SU-DHL-6 (cell line): Measurements from ENCODE around the gene TLR7.

Experiments used
- H2AFZ ChIP-seq: fragments of 200-600 bp; sonication (generic); 2 replicates; pipeline ENCODE4 v1.6.1; 2014; ENCODE audit warnings: low read depth, mild to moderate bottlenecking, moderate library complexity, mixed read lengths, antibody characterized with exemption, low read length; ENCODE audit not compliant: severe bottlenecking
- H3F3A ChIP-seq: fragments of 200-600 bp; shearing (Covaris generic); 2 replicates; pipeline ENCODE4 v1.6.0; 2016; ENCODE audit warnings: antibody characterized with exemption, mild to moderate bottlenecking; ENCODE audit not compliant: insufficient read depth
- H3K27ac ChIP-seq: fragments of 200-600 bp; sonication (generic); 2 replicates; pipeline ENCODE4 v1.5.1; 2016; ENCODE audit warnings: low read depth, mild to moderate bottlenecking, low read length, moderate library complexity, mixed read lengths
- H3K27me3 ChIP-seq: fragments of 200-600 bp; sonication (generic), shearing (Covaris generic); 2 replicates; pipeline ENCODE4 v1.6.0; 2014; ENCODE audit warnings: mild to moderate bottlenecking, low read length
- H3K36me3 ChIP-seq: fragments of 200-600 bp; sonication (generic); 2 replicates; pipeline ENCODE4 v1.6.1; 2014; ENCODE audit warnings: mild to moderate bottlenecking, low read length, mixed read lengths
- H3K4me2 ChIP-seq: fragments of 300-600, 200-600 bp; shearing (Covaris generic), sonication (generic); 2 replicates; pipeline ENCODE4 v1.6.0; 2014; ENCODE audit warnings: low read length, low read depth, mild to moderate bottlenecking; ENCODE audit not compliant: poor library complexity, severe bottlenecking
- H3K4me3 ChIP-seq: fragments of 200-600 bp; sonication (generic); 2 replicates; pipeline ENCODE4 v1.5.1; 2014; ENCODE audit warnings: antibody characterized with exemption, low read length, mild to moderate bottlenecking, mixed read lengths; ENCODE audit not compliant: insufficient read depth, poor library complexity, severe bottlenecking
- H3K79me2 ChIP-seq: fragments of 200-600 bp; sonication (generic); 2 replicates; pipeline ENCODE4 v1.6.1; 2014; ENCODE audit warnings: mild to moderate bottlenecking, low read length, moderate library complexity; ENCODE audit not compliant: insufficient read depth
- H3K9ac ChIP-seq: fragments of 200-600 bp; sonication (generic); 2 replicates; pipeline ENCODE4 v1.7.0; 2014; ENCODE audit warnings: mild to moderate bottlenecking, low read length
- H3K9me2 ChIP-seq: fragments of 200-600 bp; sonication (generic); replicated peaks from 2 replicates; pipeline ENCODE4 v1.6.1; 2014; ENCODE audit warnings: low read length; ENCODE audit not compliant: insufficient read depth
- H3K9me3 ChIP-seq: fragments of 200-600 bp; sonication (generic); 2 replicates; pipeline ENCODE4 v1.6.1; 2014; ENCODE audit warnings: low read length, mixed read lengths; ENCODE audit not compliant: insufficient read depth
- H4K20me1 ChIP-seq: fragments of 200-600 bp; sonication (generic); 2 replicates; pipeline ENCODE4 v1.6.1; 2014; ENCODE audit warnings: low read depth, mild to moderate bottlenecking, antibody characterized with exemption, low read length, moderate library complexity, mixed read lengths
- EZH2phosphoT487 ChIP-seq: fragments of 200-600 bp; sonication (generic), shearing (Covaris generic); conservative IDR thresholded peaks from 2 replicates; pipeline ENCODE4 v1.6.1; 2018; ENCODE audit warnings: mild to moderate bottlenecking, antibody characterized with exemption, low read length, moderate library complexity, mixed read lengths
- TF ChIP-seq, protein P1 (sequence below): fragments of 200-600 bp; sonication (generic); IDR thresholded peaks from one replicate; pipeline ENCODE4 v1.5.1; 2017; ENCODE audit warnings: antibody characterized with exemption, mild to moderate bottlenecking, low read length, moderate library complexity; ENCODE audit not compliant: insufficient read depth, poor library complexity, severe bottlenecking

TLR7 gene

GRCh38 chrX:12921886-12922598, 55.2 kb downstream of the TLR7 start:
- TF ChIP-seq, protein P1, sequence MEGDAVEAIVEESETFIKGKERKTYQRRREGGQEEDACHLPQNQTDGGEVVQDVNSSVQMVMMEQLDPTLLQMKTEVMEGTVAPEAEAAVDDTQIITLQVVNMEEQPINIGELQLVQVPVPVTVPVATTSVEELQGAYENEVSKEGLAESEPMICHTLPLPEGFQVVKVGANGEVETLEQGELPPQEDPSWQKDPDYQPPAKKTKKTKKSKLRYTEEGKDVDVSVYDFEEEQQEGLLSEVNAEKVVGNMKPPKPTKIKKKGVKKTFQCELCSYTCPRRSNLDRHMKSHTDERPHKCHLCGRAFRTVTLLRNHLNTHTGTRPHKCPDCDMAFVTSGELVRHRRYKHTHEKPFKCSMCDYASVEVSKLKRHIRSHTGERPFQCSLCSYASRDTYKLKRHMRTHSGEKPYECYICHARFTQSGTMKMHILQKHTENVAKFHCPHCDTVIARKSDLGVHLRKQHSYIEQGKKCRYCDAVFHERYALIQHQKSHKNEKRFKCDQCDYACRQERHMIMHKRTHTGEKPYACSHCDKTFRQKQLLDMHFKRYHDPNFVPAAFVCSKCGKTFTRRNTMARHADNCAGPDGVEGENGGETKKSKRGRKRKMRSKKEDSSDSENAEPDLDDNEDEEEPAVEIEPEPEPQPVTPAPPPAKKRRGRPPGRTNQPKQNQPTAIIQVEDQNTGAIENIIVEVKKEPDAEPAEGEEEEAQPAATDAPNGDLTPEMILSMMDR = no peak
- TF ChIP-seq EZH2phosphoT487 = no peak
- no peak overlapping the region for H3K9ac ChIP-seq
- H3K27ac ChIP-seq = no peak overlapping the region
- no peaks in the 10 kb centered on the region for H3K36me3 ChIP-seq
- no peaks in the 10 kb centered on the region for H3K9me2 ChIP-seq
- H3K27me3 ChIP-seq = no peaks in the 10 kb centered on the region
- no peak overlapping the region for H3K4me3 ChIP-seq
- no peaks in the 10 kb centered on the region for H4K20me1 ChIP-seq
- no peak overlapping the region for H2AFZ ChIP-seq
- no peaks in the 10 kb centered on the region for H3F3A ChIP-seq
- H3K4me2 ChIP-seq = no peak overlapping the region
- H3K79me2 ChIP-seq = no peaks in the 10 kb centered on the region
- no peaks in the 10 kb centered on the region for H3K9me3 ChIP-seq

DNA sequence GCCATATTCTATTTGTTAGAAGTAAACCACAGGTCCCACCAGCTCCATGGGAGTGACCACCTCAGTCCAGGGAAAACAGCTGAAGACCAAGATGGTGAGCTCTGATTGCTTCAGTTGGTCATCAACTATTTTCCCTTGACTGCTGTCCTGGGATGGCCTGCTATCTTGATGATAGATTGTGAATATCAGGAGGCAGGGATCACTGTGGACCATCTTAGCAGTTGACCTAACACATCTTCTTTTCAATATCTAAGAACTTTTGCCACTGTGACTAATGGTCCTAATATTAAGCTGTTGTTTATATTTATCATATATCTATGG, 55.7 kb downstream of the TLR7 start:
- H3K27me3 ChIP-seq = no peaks in the 10 kb centered on the region
- H3K4me3 ChIP-seq = no peak overlapping the region
- H3K9me3 ChIP-seq = no peaks in the 10 kb centered on the region
- H3K9ac ChIP-seq = no peak overlapping the region
- H3K36me3 ChIP-seq = no peaks in the 10 kb centered on the region
- H3K79me2 ChIP-seq = no peaks in the 10 kb centered on the region
- H4K20me1 ChIP-seq = no peaks in the 10 kb centered on the region
- TF ChIP-seq, protein P1 = no peak
- no peak for TF ChIP-seq EZH2phosphoT487
- no peaks in the 10 kb centered on the region for H3F3A ChIP-seq
- no peak overlapping the region for H2AFZ ChIP-seq
- no peaks in the 10 kb centered on the region for H3K9me2 ChIP-seq
- no peak overlapping the region for H3K27ac ChIP-seq
- no peak overlapping the region for H3K4me2 ChIP-seq

DNA sequence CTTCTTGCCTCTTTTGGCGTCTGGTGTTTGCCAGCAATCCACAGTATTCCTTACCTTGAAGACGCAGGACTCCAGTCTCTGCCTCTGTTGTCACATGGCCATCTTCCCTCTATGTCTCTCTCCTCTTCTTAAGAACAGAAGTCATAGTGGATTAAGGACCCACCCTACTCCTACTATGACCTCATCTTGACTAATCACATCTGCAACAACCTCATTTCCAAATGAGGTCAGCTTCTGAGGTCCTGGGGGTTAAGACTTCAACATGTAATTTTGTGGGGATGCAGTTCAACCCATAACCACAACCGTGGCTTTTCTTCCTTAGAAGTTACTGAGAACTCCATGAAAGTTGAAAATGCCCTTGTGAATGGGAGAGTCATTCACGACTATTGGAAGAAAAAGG, 62.8 kb downstream of the TLR7 start:
- Histone ChIP-seq H3K36me3 (no peaks in the 10 kb centered on the region), H3K9me3 (no peaks in the 10 kb centered on the region), H3K4me2 (no peak overlapping the region), H3K27ac (no peak overlapping the region), H3K4me3 (no peak overlapping the region), H3K9me2 (no peaks in the 10 kb centered on the region), H2AFZ (no peak overlapping the region), H4K20me1 (no peaks in the 10 kb centered on the region), H3K9ac (no peak overlapping the region), H3F3A (no peaks in the 10 kb centered on the region), H3K27me3 (no peaks in the 10 kb centered on the region), H3K79me2 (no peaks in the 10 kb centered on the region)
- no peak for TF ChIP-seq EZH2phosphoT487
- TF ChIP-seq, protein P1 = no peak
